ENCODE measurements around the gene TSSK2. TPM values are rescaled to one million over a fixed set of nuclear protein-coding genes. Genes with fewer than 3 reads are reported as not detected.
"Not testable (repeated sequence)": the region's sequence is repeated elsewhere in the genome, so short reads cannot be mapped to it uniquely, and the experiment has no call there.

TSSK2 gene
- polyA plus RNA-seq = under 1 TPM; 0.05 to 0.06 TPM

GRCh38 chr22:19130959-19131684 is at the start of gene TSSK2:
Gene TSSK2, plus strand, starts transcription at chr22:19131308. Its CDS starts 92 bp downstream, at chr22:19131400.
- peaks cover 10 to 42% of the 10 kb centered on the region in 2 donors for H3K36me3 ChIP-seq (ENCODE audit: control insufficient read depth in 2 of 2, insufficient read depth in 2 of 2, low read length in 1 of 2)
- no peaks in the 10 kb centered on the region for H3K27me3 ChIP-seq (ENCODE audit: control insufficient read depth in 1 of 2, insufficient read depth in 2 of 2, low read length in 2 of 2)
- 79 to 81% methylated on average over 27 of the region's 27 CpGs for WGBS, 2 donors
- no peak within 1 kb of the TSS for H3K4me3 ChIP-seq (ENCODE audit: low read depth in 1 of 2, low read length in 2 of 2)
- no peaks in the 10 kb centered on the region for H3K9me3 ChIP-seq (ENCODE audit: control insufficient read depth in 2 of 2, insufficient read depth in 1 of 2, low read depth in 1 of 2, low read length in 1 of 2)
- H3K27ac ChIP-seq (ENCODE audit: low read depth in 2 of 2, low read length in 1 of 2) = peak within 1 kb of the TSS; percentile 43 to 87
- peaks cover 0 to 38% of the 10 kb centered on the region in 2 donors for H3K4me1 ChIP-seq (ENCODE audit: control insufficient read depth in 2 of 2, insufficient read depth in 2 of 2, low read length in 1 of 2)

DNA sequence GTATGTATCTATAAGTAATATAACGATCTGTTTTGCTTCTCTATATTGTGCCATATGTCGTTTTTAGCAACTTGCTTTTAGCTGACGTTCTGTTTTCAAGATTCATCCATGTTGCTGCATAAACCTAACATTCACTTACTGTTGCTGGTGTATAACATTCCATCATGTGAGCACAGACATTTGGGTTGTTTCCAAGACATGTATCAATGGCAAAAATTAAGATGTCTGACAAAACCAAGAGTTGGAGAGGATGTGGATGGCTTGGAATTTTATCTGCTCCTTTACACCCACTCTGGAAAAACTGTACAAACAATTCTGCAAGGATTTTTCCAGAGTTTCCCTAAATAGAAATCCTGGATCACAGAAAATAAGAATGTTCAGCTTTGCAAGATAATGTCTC is 49.8 kb upstream of the TSSK2 start:
- H3K4me1 ChIP-seq (ENCODE audit: control insufficient read depth in 2 of 2, insufficient read depth in 2 of 2, low read length in 1 of 2) = peaks cover 0 to under 1% of the 10 kb centered on the region in 2 donors
- H3K36me3 ChIP-seq (ENCODE audit: control insufficient read depth in 2 of 2, insufficient read depth in 2 of 2, low read length in 1 of 2) = no peaks in the 10 kb centered on the region
- H3K27me3 ChIP-seq (ENCODE audit: control insufficient read depth in 1 of 2, insufficient read depth in 2 of 2, low read length in 2 of 2) = no peaks in the 10 kb centered on the region
- H3K9me3 ChIP-seq (ENCODE audit: control insufficient read depth in 2 of 2, insufficient read depth in 1 of 2, low read depth in 1 of 2, low read length in 1 of 2) = no peaks in the 10 kb centered on the region
- no peak overlapping the region for H3K4me3 ChIP-seq (ENCODE audit: low read depth in 1 of 2, low read length in 2 of 2)
- WGBS, 2 donors = 84 to 93% methylated on average over 3 of the region's 3 CpGs
- no peak overlapping the region for H3K27ac ChIP-seq (ENCODE audit: low read depth in 2 of 2, low read length in 1 of 2)

DNA sequence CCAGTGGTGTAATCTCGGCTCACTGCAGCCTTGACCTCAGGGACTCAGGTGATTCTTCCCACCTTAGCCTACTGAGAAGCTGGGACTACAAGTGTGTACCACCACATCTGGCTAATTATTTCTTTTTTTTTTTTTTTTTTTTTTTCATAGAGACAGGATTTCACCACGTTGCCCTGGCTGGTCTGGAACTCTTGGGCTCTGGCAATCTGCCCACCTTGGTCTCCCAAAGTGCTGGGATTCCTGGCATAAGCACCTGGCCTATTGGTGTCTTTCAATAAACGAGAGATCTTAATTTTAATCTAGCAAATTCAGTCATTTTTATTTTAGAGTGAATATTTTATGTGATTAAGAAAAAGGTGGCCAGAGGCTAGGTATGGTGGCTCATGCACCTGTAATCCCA is 49.0 kb upstream of the TSSK2 start:
- WGBS, 2 donors = 69 to 73% methylated on average over 3 of the region's 3 CpGs
- Histone ChIP-seq H3K4me1 (ENCODE audit: control insufficient read depth in 2 of 2, insufficient read depth in 2 of 2, low read length in 1 of 2) (peaks cover 0 to 5% of the 10 kb centered on the region in 2 donors), H3K4me3 (ENCODE audit: low read depth in 1 of 2, low read length in 2 of 2) (no peak overlapping the region), H3K36me3 (ENCODE audit: control insufficient read depth in 2 of 2, insufficient read depth in 2 of 2, low read length in 1 of 2) (no peaks in the 10 kb centered on the region), H3K27me3 (ENCODE audit: control insufficient read depth in 1 of 2, insufficient read depth in 2 of 2, low read length in 2 of 2) (no peaks in the 10 kb centered on the region), H3K9me3 (ENCODE audit: control insufficient read depth in 2 of 2, insufficient read depth in 1 of 2, low read depth in 1 of 2, low read length in 1 of 2) (no peaks in the 10 kb centered on the region), H3K27ac (ENCODE audit: low read depth in 2 of 2, low read length in 1 of 2) (no peak overlapping the region)

- WGBS, 2 donors = 82 to 96% methylated on average over 13 of the region's 13 CpGs
Observed at GRCh38 chr22:19082793-19083192, 48.3 kb upstream of the TSSK2 start.

DNA sequence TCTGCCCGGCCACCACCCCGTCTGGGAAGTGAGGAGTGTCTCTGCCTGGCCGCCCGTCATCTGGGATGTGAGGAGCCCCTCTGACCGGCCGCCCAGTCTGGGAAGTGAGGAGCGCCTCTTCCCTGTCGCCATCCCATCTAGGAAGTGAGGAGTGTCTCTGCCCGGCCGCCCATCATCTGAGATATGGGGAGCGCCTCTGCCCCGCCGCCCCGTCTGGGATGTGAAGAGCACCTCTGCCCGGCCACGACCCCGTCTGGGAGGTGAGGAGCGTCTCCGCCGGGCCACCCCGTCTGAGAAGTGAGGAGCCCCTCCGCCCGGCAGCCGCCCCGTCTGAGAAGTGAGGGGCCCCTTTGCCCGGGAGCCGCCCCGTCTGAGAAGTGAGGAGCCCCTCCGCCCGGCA is 47.0 kb upstream of the TSSK2 start:
- H3K36me3 ChIP-seq (ENCODE audit: control insufficient read depth in 2 of 2, insufficient read depth in 2 of 2, low read length in 1 of 2); H3K9me3 ChIP-seq (ENCODE audit: control insufficient read depth in 2 of 2, insufficient read depth in 1 of 2, low read depth in 1 of 2, low read length in 1 of 2); H3K27me3 ChIP-seq (ENCODE audit: control insufficient read depth in 1 of 2, insufficient read depth in 2 of 2, low read length in 2 of 2); H3K4me3 ChIP-seq (ENCODE audit: low read depth in 1 of 2, low read length in 2 of 2); H3K27ac ChIP-seq (ENCODE audit: low read depth in 2 of 2, low read length in 1 of 2); H3K4me1 ChIP-seq (ENCODE audit: control insufficient read depth in 2 of 2, insufficient read depth in 2 of 2, low read length in 1 of 2): not testable (repeated sequence)
- 87 to 95% methylated on average over 24 to 29 of the region's 30 CpGs for WGBS, 2 donors

More at GRCh38 chr22:19082793-19083192, 48.3 kb upstream of the TSSK2 start:
- Histone ChIP-seq H3K27ac (ENCODE audit: low read depth in 2 of 2, low read length in 1 of 2) (no peak overlapping the region), H3K4me3 (ENCODE audit: low read depth in 1 of 2, low read length in 2 of 2) (no peak overlapping the region), H3K27me3 (ENCODE audit: control insufficient read depth in 1 of 2, insufficient read depth in 2 of 2, low read length in 2 of 2) (no peaks in the 10 kb centered on the region), H3K9me3 (ENCODE audit: control insufficient read depth in 2 of 2, insufficient read depth in 1 of 2, low read depth in 1 of 2, low read length in 1 of 2) (no peaks in the 10 kb centered on the region), H3K4me1 (ENCODE audit: control insufficient read depth in 2 of 2, insufficient read depth in 2 of 2, low read length in 1 of 2) (peaks cover 0 to 5% of the 10 kb centered on the region in 2 donors), H3K36me3 (ENCODE audit: control insufficient read depth in 2 of 2, insufficient read depth in 2 of 2, low read length in 1 of 2) (no peaks in the 10 kb centered on the region)

GRCh38 chr22:19084586-19084985 is 46.5 kb upstream of the TSSK2 start:
- 94 to 96% methylated on average over 12 to 23 of the region's 32 CpGs for WGBS, 2 donors
- not testable (repeated sequence) for H3K36me3 ChIP-seq (ENCODE audit: control insufficient read depth in 2 of 2, insufficient read depth in 2 of 2, low read length in 1 of 2)
- H3K4me1 ChIP-seq (ENCODE audit: control insufficient read depth in 2 of 2, insufficient read depth in 2 of 2, low read length in 1 of 2) = peaks cover 0 to 12% of the 10 kb centered on the region in 2 donors

DNA sequence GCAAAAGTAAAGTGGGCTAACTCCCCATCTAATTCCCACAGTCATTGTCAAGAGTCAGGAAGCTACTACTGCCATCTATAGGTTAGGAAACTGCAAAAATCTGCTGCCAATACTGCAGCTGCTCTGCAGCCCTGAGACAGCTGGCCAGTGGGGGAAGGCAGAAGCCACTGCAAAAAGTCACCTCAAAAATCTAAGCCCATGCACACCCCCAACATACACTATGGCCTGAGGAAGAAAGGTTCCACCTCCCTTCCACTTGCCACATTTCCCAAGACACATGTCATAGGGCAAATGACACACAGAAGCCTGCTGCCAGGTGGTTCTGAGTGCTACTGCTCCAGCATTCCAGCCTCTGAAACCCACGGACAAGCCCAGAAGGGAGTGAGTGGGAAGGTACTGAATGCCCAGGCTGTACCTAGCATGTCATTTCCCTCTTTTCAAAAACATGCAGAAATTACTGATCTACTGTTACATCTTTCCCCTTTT is 45.8 kb upstream of the TSSK2 start:
- Histone ChIP-seq H3K4me1 (ENCODE audit: control insufficient read depth in 2 of 2, insufficient read depth in 2 of 2, low read length in 1 of 2) (peaks cover 0 to 12% of the 10 kb centered on the region in 2 donors), H3K9me3 (ENCODE audit: control insufficient read depth in 2 of 2, insufficient read depth in 1 of 2, low read depth in 1 of 2, low read length in 1 of 2) (no peaks in the 10 kb centered on the region), H3K27ac (ENCODE audit: low read depth in 2 of 2, low read length in 1 of 2) (peak overlapping the region; percentile 33 to 39), H3K36me3 (ENCODE audit: control insufficient read depth in 2 of 2, insufficient read depth in 2 of 2, low read length in 1 of 2) (peaks cover 0 to 9% of the 10 kb centered on the region in 2 donors), H3K27me3 (ENCODE audit: control insufficient read depth in 1 of 2, insufficient read depth in 2 of 2, low read length in 2 of 2) (no peaks in the 10 kb centered on the region), H3K4me3 (ENCODE audit: low read depth in 1 of 2, low read length in 2 of 2) (no peak overlapping the region)
- WGBS, 2 donors = 17 to 40% methylated on average over 1 of the region's 1 CpG

More at GRCh38 chr22:19084586-19084985, 46.5 kb upstream of the TSSK2 start:
- not testable (repeated sequence) for H3K9me3 ChIP-seq (ENCODE audit: control insufficient read depth in 2 of 2, insufficient read depth in 1 of 2, low read depth in 1 of 2, low read length in 1 of 2); H3K4me3 ChIP-seq (ENCODE audit: low read depth in 1 of 2, low read length in 2 of 2); H3K27ac ChIP-seq (ENCODE audit: low read depth in 2 of 2, low read length in 1 of 2); H3K27me3 ChIP-seq (ENCODE audit: control insufficient read depth in 1 of 2, insufficient read depth in 2 of 2, low read length in 2 of 2)

DNA sequence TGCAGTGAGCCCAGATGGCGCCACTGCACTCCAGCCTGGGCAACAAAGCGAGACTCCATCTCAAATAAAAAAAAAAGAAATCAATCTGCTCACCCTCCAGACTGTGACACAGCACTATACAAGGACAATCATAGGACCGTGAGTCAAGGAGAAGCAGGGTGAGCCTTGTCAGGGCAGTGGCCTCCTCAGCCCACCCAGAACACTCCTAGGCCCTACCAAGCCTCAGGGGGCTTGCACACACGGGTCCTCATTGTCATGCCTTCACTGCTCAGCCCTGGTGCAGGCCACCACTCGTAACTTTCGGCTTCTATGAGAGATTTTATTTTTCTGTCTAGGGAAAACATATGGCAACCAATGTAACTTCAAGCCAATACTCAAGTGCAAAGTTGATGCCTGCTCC is 44.7 kb upstream of the TSSK2 start:
- WGBS, 2 donors = 80 to 86% methylated on average over 6 of the region's 6 CpGs
- Histone ChIP-seq H3K27me3 (ENCODE audit: control insufficient read depth in 1 of 2, insufficient read depth in 2 of 2, low read length in 2 of 2) (no peaks in the 10 kb centered on the region), H3K4me3 (ENCODE audit: low read depth in 1 of 2, low read length in 2 of 2) (no peak overlapping the region), H3K27ac (ENCODE audit: low read depth in 2 of 2, low read length in 1 of 2) (peak overlapping the region; percentile 66 to 69), H3K9me3 (ENCODE audit: control insufficient read depth in 2 of 2, insufficient read depth in 1 of 2, low read depth in 1 of 2, low read length in 1 of 2) (no peaks in the 10 kb centered on the region), H3K36me3 (ENCODE audit: control insufficient read depth in 2 of 2, insufficient read depth in 2 of 2, low read length in 1 of 2) (peaks cover 0 to 9% of the 10 kb centered on the region in 2 donors), H3K4me1 (ENCODE audit: control insufficient read depth in 2 of 2, insufficient read depth in 2 of 2, low read length in 1 of 2) (peaks cover 0 to 12% of the 10 kb centered on the region in 2 donors)

DNA sequence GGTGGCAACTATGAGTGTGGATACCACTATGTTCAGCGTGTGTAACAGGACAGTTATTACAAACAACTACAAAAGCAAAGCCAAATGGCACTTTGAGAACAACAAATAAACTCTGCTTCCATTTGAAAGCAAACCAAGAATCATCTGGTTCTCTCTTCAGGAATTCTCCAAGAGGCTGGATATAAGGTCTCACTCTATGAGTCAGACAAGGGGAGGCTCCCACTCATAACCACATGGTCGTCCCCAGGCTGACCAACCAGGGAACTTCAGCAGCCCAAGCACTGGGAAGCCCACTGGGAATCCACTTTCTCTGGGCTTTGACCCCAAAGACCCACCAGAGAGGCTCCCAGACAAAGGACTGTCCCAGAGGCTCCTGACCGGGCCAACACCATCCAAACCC is 44.2 kb upstream of the TSSK2 start:
- 89 to 97% methylated on average over 3 of the region's 3 CpGs for WGBS, 2 donors
- H3K27me3 ChIP-seq (ENCODE audit: control insufficient read depth in 1 of 2, insufficient read depth in 2 of 2, low read length in 2 of 2) = no peaks in the 10 kb centered on the region
- peak overlapping the region in 1 of 2 donors; percentile 66 for H3K27ac ChIP-seq (ENCODE audit: low read depth in 2 of 2, low read length in 1 of 2)

More for the DNA sequence above, 44.2 kb upstream of the TSSK2 start:
- Histone ChIP-seq H3K4me3 (ENCODE audit: low read depth in 1 of 2, low read length in 2 of 2) (no peak overlapping the region), H3K9me3 (ENCODE audit: control insufficient read depth in 2 of 2, insufficient read depth in 1 of 2, low read depth in 1 of 2, low read length in 1 of 2) (no peaks in the 10 kb centered on the region), H3K4me1 (ENCODE audit: control insufficient read depth in 2 of 2, insufficient read depth in 2 of 2, low read length in 1 of 2) (peaks cover 0 to 12% of the 10 kb centered on the region in 2 donors), H3K36me3 (ENCODE audit: control insufficient read depth in 2 of 2, insufficient read depth in 2 of 2, low read length in 1 of 2) (peaks cover 0 to 9% of the 10 kb centered on the region in 2 donors)

Measured in esophagus (tissue), 2 donors.